HG03432 (cell line): Measurements from ENCODE around the gene SHISA6.

Experiments
- ATAC-seq: cut with Tn5 transposase; IDR thresholded peaks from one replicate; pipeline ENCODE4 v1.9.1; 2021; ENCODE audit warnings: mild to moderate bottlenecking, moderate library complexity; ENCODE audit not compliant: unreplicated experiment

The SHISA6 gene

DNA sequence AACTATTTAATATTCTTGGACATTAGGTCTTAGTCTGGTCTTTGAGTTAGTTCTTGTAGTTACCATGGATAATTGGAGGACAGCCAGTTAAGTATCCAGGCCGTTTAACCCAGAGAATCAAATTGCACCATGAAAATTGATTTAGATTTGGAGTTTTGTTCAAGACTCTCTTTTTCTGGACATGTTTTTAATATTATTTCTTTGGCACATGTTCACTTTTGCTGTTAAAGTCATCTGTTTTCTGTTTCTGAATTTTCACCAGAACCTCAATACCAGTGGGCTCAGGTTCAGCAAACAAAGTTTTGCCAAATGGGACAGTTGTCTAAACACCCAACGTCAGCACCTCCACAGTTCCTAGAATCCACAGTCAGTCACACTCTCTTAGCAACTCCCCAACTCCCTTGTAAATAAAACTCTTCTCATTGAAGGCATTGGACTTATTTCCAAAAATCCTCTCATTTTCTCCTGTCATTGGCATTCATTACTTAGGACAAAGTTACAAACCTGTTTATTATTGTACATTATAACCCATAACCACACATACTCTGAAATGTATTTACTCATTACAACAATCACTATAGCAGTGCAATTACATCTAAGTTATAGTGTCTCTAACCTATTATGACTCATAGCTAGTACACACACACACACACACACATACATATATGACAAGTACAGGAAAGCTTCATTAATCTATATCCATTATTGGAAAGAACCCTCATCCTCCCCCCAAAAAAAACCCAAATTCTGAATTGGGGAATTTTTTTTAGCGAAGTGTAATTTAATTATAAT lies 323.8 kb downstream of the SHISA6 start:
- no peak for ATAC-seq

DNA sequence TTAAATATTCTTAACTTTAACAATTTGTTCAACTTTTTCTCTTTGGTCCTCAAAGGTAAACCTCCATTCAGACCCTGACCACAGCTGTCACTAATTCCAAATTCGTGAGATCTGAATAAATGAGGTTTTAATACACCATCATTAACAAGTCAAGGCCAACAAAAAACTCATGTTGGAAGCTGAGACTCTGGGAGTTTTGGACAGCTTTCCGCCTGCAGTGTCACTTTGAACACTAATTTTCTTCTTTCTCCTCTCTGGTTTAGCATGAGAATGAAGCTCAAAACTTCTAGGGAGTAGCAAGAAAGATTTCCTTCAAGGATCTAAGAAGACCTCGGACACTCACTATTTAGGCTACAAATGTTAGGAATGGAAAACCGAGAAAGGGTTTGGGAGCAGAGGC lies 324.6 kb downstream of the SHISA6 start:
- ATAC-seq, result no peak

DNA sequence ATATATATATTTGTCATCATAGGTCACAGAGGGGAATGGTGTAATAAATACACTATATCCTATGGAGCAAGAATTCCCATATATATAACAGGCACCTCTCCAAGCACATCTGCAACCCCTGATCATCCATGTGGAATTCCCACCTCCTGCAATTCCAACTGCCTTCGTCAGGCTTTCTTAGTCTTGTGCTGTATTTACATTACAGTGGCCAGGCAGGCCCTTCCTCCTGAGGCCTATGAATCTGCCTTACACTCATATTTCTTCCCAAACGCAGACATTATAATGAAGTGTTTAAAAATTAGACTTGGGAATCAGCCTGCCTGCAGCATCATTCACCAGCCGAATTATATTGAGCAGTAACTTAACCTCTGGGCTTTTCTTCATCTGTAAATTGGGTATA lies 338.0 kb downstream of the SHISA6 start:
- no peak for ATAC-seq

DNA sequence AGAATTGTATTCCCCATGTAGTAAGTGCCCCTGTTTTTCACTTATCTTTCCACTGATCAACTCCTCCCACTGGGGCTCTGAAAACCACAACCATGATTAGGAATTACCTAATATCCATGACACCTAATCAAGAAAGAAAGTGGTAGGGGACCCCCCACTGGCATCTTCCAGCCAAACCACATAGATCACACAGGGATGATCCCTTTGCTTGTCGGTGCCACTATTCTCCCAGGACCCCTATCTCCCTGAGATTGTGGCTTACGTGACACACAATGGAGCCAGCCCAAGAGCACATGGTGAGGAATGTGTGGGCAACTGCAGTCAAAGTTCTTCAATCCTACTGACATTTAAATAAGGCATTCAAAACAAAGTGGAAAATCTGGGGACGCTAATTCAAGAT lies 339.7 kb downstream of the SHISA6 start:
- no peak for ATAC-seq

DNA sequence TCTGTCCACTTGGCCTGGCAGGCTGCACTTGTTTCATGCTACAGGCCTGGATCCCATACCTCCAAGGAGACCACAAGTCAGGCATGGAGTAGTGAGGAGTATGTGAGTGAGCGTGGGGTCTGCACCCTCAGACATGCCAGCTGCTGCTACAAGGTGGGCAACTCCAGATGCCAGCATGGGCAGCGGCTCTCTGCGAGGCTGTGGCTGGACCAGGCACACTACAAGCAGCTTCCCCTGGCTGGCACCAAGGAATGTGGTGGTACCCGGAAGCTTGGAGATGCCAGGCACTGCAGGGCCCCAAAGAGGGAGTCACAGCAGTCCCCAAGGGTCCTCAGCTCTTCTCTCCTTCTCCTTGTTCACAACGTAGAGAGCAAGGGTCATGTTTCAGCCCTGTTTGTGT lies 341.2 kb downstream of the SHISA6 start:
- no peak for ATAC-seq

DNA sequence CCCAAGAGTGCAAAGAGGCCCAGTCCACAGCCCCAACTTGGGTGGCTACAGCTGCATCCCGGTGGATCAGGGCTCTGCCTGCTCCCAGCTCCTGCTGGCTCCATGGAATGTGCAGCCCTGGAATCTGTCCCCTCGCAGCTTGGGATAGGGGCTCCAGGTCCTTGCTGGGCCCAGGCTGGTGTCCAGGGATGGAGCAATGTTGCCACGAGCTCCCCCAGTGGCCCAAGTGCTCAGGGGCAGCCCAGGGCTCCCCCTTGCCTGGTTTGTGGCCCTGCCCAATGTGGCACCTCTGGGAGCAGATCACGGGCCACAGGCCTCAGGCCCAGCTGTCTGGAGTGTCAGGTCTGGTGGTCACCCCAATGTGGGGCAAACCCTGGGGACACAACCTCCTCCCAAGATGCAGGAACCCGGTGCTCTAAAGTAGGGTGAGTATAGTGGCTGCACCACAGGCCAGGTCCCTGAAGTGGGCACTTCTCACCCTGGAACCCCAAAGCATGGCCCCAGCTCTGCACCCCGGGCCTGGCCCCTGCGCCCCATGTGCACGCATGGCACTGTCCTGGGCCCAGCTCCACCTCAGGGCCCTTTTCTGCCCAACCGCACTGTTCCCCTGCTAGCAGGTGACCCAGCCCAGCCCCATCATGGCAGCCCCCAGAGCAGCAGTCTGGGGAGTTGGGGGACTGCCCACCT lies 342.4 kb downstream of the SHISA6 start:
- no peak for ATAC-seq

DNA sequence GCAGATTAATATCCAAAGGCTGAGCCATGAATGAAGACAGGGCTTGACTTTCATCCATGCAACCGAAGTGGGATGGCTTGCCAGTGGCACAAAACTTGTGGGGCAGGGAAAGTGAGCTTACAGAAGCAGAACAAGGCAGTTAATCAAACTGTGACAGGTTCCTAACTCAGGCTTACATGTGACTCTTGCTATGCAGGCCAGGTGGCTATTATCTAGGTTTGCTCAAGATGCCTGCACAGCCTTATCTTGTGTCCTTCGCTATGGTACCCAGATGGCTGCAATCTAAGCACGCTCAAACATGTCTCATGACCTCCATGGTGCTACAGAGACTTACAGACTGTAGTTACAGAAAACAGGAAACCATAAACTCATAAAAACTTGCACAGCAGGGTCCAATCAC lies 348.7 kb downstream of the SHISA6 start:
- no peak for ATAC-seq

DNA sequence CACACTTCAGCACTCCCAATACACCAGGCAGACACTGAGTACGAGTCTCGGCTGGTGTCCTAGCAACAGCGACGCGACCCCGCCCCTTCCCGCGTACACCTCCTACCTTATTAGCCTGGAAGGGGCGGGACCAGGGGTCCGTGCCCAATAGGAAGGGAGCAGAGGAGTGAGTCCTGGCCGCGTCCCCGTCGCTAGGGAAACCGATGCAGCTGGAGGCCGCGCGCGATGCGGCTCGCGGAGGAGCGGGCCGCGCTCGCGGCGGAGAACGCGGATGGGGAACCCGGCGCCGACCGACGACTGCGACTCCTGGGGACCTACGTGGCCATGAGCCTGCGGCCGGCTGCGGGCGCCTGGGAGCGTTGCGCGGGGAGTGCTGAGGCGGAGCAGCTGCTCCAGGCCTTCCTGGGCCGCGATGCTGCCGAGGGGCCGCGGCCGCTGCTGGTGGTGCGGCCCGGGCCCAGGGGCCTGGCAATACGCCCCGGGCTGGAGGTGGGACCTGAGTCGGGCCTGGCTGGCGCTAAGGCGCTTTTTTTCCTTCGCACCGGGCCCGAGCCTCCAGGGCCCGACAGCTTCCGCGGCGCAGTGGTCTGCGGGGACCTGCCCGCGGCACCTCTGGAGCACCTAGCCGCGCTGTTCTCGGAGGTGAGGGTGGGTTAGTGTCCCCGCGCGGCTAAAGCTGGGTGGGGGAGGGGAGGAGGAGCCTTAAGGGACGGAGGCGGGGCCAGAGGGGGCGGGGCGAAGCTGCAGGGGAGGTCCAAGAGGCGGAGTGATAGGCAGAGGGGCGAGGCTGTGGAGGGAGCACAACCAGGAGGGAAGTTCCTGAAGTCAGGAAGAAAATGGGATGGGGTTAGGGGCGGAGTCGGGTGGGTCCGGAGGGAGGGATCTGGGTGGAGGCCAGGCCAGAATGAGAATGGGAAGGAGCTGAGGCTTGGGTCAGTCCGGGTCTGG lies 357.5 kb downstream of the SHISA6 start, which contains the start of gene DNAH9:
DNAH9 (plus strand) TSS at position 197 of the 948 bp plus-strand sequence; CDS start at position 226, 29 bp downstream.
- ATAC-seq, result no peak

DNA sequence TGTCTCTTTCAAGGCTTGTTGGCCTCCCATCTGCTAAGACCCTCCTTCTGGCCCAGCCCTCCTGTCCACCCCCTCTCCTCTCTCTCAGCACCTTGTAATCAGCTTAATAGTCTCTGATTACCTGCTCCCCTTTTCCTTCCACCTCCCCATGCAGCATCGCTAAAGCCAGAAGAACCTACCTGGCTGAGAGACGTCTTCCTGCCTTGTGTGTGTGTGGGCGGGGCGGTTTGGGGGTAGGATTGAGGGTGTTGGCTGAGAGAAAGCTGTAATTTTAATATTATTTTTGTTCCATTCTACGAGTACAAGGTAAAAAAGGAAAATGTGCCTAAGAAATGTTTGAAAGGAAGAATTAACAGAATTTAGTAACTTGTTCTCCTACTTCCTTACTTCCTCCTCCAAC lies 360.6 kb downstream of the SHISA6 start:
- ATAC-seq, result no peak

DNA sequence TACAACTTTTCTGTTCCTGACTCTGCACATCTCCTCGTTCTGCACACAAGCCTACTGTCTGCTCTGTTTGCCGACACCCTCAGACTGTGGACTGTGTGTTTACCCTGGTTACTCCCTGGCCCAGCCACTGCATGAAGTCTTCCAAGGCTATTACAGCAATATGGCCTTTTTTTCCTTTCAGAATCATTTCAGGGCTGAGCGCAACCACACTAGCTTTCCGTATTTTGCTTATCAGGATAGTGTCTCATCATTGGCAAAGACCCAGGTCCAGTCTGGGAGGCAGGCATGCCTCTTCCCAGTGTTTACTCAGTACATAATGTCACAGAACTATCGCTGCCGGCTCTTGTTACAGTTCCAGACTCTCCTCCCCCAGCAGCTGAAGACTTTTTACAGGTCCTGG lies 367.4 kb downstream of the SHISA6 start:
- ATAC-seq, result no peak

DNA sequence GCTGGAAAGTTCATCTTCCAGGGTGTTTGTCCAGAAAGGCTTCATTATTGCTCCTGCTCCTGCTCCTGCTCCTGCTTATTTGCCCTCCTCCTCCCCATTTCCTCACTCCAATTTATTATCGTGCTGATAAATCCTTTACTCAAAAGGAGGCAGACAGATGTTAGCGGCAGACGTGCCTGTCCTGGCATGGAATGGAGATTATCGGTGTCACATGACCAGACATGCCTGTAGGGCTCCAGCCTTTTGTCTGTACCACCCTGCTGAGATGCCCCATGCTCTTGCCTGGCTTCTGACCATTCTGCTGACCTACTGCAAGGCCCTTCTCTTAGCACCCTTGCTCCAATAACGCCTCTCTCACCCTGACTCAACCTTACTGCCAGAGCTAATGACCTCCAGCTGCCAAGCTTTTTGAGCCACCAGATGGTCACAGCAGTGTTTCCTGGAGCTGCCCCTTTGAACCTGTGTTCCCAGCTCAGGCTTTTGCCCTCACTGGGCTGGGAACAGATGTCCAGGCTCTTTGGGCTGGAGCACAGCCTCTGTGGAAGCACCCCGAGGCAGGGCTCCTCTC lies 370.1 kb downstream of the SHISA6 start:
- no peak for ATAC-seq

DNA sequence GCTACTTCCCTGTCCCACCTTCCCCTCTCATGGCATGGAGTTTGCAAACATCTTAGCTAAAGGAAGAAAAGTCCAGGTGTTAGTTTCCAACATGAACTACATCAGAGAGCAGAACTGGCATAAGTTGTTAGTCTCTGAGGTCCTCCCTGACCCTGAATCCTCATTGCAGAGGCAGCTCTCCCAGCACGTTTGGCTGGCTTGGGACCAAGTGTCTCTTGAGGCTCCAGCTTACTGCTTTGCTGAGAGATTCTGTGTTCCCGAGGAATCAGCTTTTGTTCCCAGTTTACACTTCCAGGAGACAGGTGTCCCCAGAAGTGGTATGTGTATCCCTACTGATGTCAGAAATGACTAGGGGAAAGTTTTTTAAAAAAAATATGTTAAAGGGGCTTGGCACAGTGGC lies 371.9 kb downstream of the SHISA6 start:
- ATAC-seq, result no peak
